ENCODE data around the gene ALOX15B.

ALOX15B gene

DNA sequence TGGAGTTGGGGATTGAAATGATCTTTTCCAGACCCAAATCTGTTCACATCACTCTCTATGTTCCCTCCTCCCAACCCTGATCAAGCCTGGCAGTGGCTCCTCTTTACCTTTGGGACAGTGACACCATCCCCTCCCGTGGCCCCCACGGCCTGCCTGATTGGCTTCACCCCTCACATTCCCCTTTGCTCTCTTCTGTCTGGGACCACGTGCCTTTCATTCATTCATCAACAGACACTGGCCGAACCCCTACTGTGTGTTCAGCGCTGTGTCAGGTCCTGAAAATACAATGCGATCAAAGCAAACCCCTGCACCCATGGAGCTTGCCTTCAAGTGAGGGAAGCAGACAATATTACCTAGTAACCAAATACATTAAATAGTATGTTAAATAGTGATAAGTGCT lies 50.9 kb downstream of the ALOX15B start:
- no peak for ATAC-seq (ENCODE audit: low read depth)
- no peak overlapping the region for H3K4me3 ChIP-seq (ENCODE audit: severe bottlenecking)
- TF ChIP-seq, protein P1, sequence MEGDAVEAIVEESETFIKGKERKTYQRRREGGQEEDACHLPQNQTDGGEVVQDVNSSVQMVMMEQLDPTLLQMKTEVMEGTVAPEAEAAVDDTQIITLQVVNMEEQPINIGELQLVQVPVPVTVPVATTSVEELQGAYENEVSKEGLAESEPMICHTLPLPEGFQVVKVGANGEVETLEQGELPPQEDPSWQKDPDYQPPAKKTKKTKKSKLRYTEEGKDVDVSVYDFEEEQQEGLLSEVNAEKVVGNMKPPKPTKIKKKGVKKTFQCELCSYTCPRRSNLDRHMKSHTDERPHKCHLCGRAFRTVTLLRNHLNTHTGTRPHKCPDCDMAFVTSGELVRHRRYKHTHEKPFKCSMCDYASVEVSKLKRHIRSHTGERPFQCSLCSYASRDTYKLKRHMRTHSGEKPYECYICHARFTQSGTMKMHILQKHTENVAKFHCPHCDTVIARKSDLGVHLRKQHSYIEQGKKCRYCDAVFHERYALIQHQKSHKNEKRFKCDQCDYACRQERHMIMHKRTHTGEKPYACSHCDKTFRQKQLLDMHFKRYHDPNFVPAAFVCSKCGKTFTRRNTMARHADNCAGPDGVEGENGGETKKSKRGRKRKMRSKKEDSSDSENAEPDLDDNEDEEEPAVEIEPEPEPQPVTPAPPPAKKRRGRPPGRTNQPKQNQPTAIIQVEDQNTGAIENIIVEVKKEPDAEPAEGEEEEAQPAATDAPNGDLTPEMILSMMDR (IDR thresholded peaks at IDR 0.05; ENCODE audit: poor library complexity, severe bottlenecking): no peak

DNA sequence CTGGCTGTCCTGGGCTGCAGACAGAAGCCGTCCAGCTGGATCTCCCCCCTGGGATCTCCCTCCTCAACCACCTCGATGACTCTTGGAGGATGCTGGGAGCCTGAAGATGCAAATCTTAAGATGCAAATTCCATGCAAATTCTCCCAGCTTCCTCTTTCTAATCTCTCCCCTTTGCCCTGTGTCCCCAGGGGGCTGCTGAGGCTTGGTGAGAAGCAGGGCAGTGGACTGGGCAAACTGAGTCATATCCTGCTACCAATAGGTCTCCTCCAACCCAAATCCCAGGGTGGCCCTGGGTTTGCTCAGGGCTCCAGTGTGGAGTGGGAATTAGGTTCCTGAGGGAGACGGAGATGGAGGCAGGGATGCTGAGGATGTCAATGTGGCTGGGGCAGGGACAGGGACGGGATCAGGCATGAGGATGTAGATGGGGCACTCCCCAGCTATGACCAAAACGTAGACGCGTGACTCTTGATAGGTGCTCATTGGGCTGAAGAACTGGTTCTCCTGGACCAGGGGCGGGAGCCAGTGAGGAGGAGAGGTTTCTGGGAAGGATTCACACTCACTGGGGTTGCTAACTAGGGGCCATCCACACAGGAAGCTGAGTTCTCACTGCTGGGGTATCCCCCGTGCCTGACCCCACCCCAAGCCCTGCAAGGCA lies 52.3 kb downstream of the ALOX15B start:
- DNase-seq (ENCODE audit: low spot score) (no peak), ATAC-seq (ENCODE audit: low read depth) (no peak)
- Histone ChIP-seq H3K27me3 (ENCODE audit: insufficient read depth, poor library complexity, severe bottlenecking) (no peaks in the 10 kb centered on the region), H3K9me3 (ENCODE audit: severe bottlenecking) (no peaks in the 10 kb centered on the region), H3K4me3 (ENCODE audit: severe bottlenecking) (no peak overlapping the region), H3K36me3 (ENCODE audit: low read depth) (no peaks in the 10 kb centered on the region), H3K4me1 (ENCODE audit: insufficient read depth, poor library complexity, severe bottlenecking) (no peaks in the 10 kb centered on the region), H3K27ac (ENCODE audit: poor library complexity, severe bottlenecking) (no peak overlapping the region)
- TF ChIP-seq, protein P1 (IDR thresholded peaks at IDR 0.05; ENCODE audit: poor library complexity, severe bottlenecking): no peak

More for the DNA sequence above, 50.9 kb downstream of the ALOX15B start:
- no peak for DNase-seq (ENCODE audit: low spot score)
- no peaks in the 10 kb centered on the region for H3K4me1 ChIP-seq (ENCODE audit: insufficient read depth, poor library complexity, severe bottlenecking)
- no peaks in the 10 kb centered on the region for H3K9me3 ChIP-seq (ENCODE audit: severe bottlenecking)
- H3K27me3 ChIP-seq (ENCODE audit: insufficient read depth, poor library complexity, severe bottlenecking): no peaks in the 10 kb centered on the region
- H3K36me3 ChIP-seq (ENCODE audit: low read depth): no peaks in the 10 kb centered on the region
- no peak overlapping the region for H3K27ac ChIP-seq (ENCODE audit: poor library complexity, severe bottlenecking)

DNA sequence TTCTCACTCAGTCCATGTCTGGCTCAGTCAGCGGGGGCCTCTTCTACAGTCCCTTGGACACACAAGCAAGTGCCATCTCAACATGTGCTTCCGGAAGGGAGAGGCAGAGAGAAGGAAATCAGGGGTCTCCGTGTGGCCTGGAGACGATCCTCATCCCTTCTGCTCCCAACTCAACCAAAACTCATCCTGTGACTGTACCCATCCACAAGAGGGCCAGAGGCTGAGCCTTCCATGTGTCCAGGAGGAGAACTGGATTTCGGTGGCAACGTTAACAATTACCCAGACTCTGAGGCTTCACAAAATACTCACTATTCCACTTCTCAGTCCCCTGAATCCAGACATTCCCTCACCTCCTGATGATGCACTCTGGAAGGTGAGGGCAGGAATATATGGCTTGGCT lies 56.5 kb downstream of the ALOX15B start:
- H3K4me1 ChIP-seq (ENCODE audit: insufficient read depth, poor library complexity, severe bottlenecking): no peaks in the 10 kb centered on the region
- H3K9me3 ChIP-seq (ENCODE audit: severe bottlenecking): no peaks in the 10 kb centered on the region
- DNase-seq (ENCODE audit: low spot score): no peak
- ATAC-seq (ENCODE audit: low read depth): no peak
- no peak overlapping the region for H3K4me3 ChIP-seq (ENCODE audit: severe bottlenecking)
- no peak overlapping the region for H3K27ac ChIP-seq (ENCODE audit: poor library complexity, severe bottlenecking)
- H3K27me3 ChIP-seq (ENCODE audit: insufficient read depth, poor library complexity, severe bottlenecking): no peaks in the 10 kb centered on the region
- no peaks in the 10 kb centered on the region for H3K36me3 ChIP-seq (ENCODE audit: low read depth)
- TF ChIP-seq, protein P1 (IDR thresholded peaks at IDR 0.05; ENCODE audit: poor library complexity, severe bottlenecking): no peak

DNA sequence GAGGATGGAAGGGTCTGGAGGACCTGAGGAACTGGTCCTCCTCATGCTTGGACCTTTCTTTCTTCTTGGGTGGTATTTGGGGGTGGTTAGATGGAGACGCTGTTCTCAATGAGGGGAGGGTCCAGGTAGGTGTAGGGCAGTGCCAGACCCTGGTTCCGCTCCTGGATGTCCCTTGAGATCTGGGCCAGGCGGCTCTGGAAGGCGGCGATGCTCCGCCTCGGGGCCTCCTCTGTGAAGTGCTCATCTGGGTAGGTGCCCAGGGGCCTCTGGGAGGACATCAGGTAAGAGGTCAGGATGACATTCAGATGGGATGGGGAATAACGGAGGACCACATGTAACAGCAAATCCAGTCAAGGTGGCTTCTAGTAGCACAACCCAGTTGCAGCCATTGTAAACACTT lies 57.7 kb downstream of the ALOX15B start:
- TF ChIP-seq, protein P1 (IDR thresholded peaks at IDR 0.05; ENCODE audit: poor library complexity, severe bottlenecking): no peak
- Histone ChIP-seq H3K36me3 (ENCODE audit: low read depth) (no peaks in the 10 kb centered on the region), H3K27ac (ENCODE audit: poor library complexity, severe bottlenecking) (no peak overlapping the region), H3K9me3 (ENCODE audit: severe bottlenecking) (no peaks in the 10 kb centered on the region), H3K4me1 (ENCODE audit: insufficient read depth, poor library complexity, severe bottlenecking) (no peaks in the 10 kb centered on the region), H3K27me3 (ENCODE audit: insufficient read depth, poor library complexity, severe bottlenecking) (no peaks in the 10 kb centered on the region), H3K4me3 (ENCODE audit: severe bottlenecking) (no peak overlapping the region)
- ATAC-seq (ENCODE audit: low read depth) (no peak), DNase-seq (ENCODE audit: low spot score) (no peak)

All from RWPE2 (cell line).